Stomach smooth muscle (tissue), 2 donors: ENCODE data around the gene APOC3.

Source experiments
- H3K27ac ChIP-seq: one replicate; pipeline ENCODE4 v1.7.0; 2013; ENCODE audit warnings: mild to moderate bottlenecking, low read length, inconsistent platforms
- H3K27me3 ChIP-seq, 2 donors: one replicate each; pipeline ENCODE4 v1.7.0; 2013; ENCODE audit warnings: low read length in 2 of 2; ENCODE audit not compliant: insufficient read depth in 2 of 2, control insufficient read depth in 1 of 2
- H3K36me3 ChIP-seq, 2 donors: one replicate each; pipeline ENCODE4 v1.7.0; 2013; ENCODE audit warnings: low read length in 2 of 2; ENCODE audit not compliant: control insufficient read depth in 2 of 2, insufficient read depth in 2 of 2
- H3K4me1 ChIP-seq: one replicate; pipeline ENCODE4 v1.7.0; 2013; ENCODE audit warnings: low read length; ENCODE audit not compliant: control insufficient read depth, insufficient read depth
- H3K4me3 ChIP-seq, 2 donors: one replicate each; pipeline ENCODE4 v1.7.0; 2013; ENCODE audit warnings: low read length in 2 of 2
- H3K9ac ChIP-seq, 2 donors: one replicate each; pipeline ENCODE4 v1.7.0; 2013; ENCODE audit warnings: low read length in 2 of 2, mild to moderate bottlenecking in 1 of 2
- H3K9me3 ChIP-seq, 2 donors: one replicate each; pipeline ENCODE4 v1.7.0; 2013; ENCODE audit warnings: low read length in 2 of 2; ENCODE audit not compliant: control insufficient read depth in 2 of 2
- donor health status: healthy.
- donor health status: Pancreatic carcinoma.

APOC3 gene

DNA sequence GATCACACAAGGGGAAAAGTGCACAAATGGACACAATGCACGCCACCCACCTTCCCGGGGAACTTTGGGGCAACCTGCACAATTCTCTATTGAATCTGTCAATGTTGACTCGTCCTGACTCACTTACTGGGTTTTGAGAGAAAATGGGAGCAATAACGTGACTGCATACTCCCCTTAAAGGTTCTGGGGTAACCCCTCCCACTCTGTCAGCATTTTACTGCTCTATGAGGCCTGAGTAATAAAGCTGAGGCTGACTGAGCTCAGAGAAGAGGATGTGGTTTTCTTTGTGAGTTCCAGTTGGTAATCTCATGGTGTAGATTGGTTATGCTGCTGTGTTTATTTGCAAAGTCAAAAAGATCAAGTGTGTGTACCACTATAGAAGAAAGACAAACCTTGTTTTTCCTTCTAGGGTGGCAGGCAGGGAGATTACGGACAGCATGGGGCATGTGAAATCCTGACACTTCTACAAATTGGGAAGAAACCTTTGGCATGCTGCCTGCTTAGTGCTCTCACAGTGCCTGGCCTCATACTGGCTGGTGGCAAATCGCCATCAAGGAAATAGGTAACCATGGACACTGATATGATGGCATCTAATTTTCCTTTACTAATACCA, 23.9 kb downstream of the APOC3 start:
- Histone ChIP-seq H3K9me3 (no peaks in the 10 kb centered on the region), H3K4me1 (no peaks in the 10 kb centered on the region), H3K36me3 (peaks cover 18 to 28% of the 10 kb centered on the region in 2 donors), H3K27me3 (no peaks in the 10 kb centered on the region), H3K27ac (no peak overlapping the region), H3K4me3 (no peak overlapping the region), H3K9ac (no peak overlapping the region)

GRCh38 chr11:116855413-116855812, 25.7 kb downstream of the APOC3 start:
- H3K4me3 ChIP-seq: no peak overlapping the region
- peaks cover 24 to 38% of the 10 kb centered on the region in 2 donors for H3K36me3 ChIP-seq
- H3K27ac ChIP-seq: no peak overlapping the region

GRCh38 chr11:116856423-116856822, 26.7 kb downstream of the APOC3 start:
- Histone ChIP-seq H3K9me3 (no peaks in the 10 kb centered on the region), H3K4me1 (no peaks in the 10 kb centered on the region), H3K4me3 (no peak overlapping the region), H3K27ac (no peak overlapping the region), H3K27me3 (no peaks in the 10 kb centered on the region), H3K36me3 (peaks cover 29 to 47% of the 10 kb centered on the region in 2 donors), H3K9ac (no peak overlapping the region)

More at GRCh38 chr11:116855413-116855812, 25.7 kb downstream of the APOC3 start:
- no peaks in the 10 kb centered on the region for H3K9me3 ChIP-seq
- H3K27me3 ChIP-seq: no peaks in the 10 kb centered on the region
- H3K9ac ChIP-seq: no peak overlapping the region
- H3K4me1 ChIP-seq: no peaks in the 10 kb centered on the region

GRCh38 chr11:116857316-116857715, 27.6 kb downstream of the APOC3 start:
- Histone ChIP-seq H3K27me3 (no peaks in the 10 kb centered on the region), H3K9me3 (no peaks in the 10 kb centered on the region), H3K27ac (no peak overlapping the region), H3K4me1 (no peaks in the 10 kb centered on the region), H3K4me3 (no peak overlapping the region), H3K9ac (no peak overlapping the region), H3K36me3 (peaks cover 38 to 51% of the 10 kb centered on the region in 2 donors)

DNA sequence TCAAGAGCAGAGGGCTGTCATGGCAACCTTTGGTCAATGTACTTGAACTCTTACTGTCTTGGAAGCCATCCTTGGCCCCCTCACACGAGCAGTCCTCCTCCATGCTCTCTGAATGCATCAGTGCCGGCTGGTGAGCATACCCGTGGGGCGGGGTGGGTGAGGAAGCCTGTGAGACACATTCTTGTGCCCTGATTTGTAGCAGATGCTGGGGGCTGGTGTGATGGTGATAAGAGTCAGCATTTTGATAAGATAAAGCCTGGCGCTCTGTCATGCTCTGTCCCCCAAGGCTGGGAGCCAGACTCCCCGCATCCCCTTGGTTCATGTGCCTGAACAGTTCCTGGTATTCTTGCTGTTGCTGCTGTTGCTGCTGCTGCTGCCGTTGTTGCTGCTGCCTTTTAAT, 28.2 kb downstream of the APOC3 start:
- Histone ChIP-seq H3K4me1 (no peaks in the 10 kb centered on the region), H3K36me3 (peaks cover 38 to 56% of the 10 kb centered on the region in 2 donors), H3K9ac (no peak overlapping the region), H3K27me3 (no peaks in the 10 kb centered on the region), H3K27ac (no peak overlapping the region), H3K9me3 (no peaks in the 10 kb centered on the region), H3K4me3 (no peak overlapping the region)

GRCh38 chr11:116859175-116859574, 29.5 kb downstream of the APOC3 start:
- Histone ChIP-seq H3K27me3 (no peaks in the 10 kb centered on the region), H3K9ac (no peak overlapping the region), H3K4me3 (no peak overlapping the region), H3K27ac (no peak overlapping the region), H3K4me1 (no peaks in the 10 kb centered on the region), H3K9me3 (no peaks in the 10 kb centered on the region), H3K36me3 (peaks cover 36 to 63% of the 10 kb centered on the region in 2 donors)

DNA sequence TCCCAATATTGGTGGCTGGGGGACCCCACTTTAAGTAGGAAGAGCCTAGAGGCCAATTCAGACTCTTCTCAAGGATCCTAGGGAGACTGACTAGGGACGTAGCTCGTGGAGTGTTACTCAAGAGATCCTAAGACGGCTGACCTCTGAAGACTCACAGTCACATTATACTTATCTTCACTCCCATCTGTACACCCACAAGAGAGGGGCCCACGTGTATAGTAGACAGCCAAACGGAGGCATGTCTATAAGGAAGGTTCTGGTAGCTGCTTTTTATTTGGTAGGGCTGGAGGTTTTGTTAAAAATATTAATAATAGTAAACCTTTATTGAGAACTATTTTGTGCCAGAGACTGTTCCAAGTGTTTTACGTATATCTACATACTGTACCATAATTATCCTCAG, 30.6 kb downstream of the APOC3 start:
- Histone ChIP-seq H3K27ac (no peak overlapping the region), H3K9ac (no peak overlapping the region), H3K4me1 (no peaks in the 10 kb centered on the region), H3K9me3 (no peaks in the 10 kb centered on the region), H3K4me3 (no peak overlapping the region), H3K27me3 (no peaks in the 10 kb centered on the region), H3K36me3 (peaks cover 42 to 67% of the 10 kb centered on the region in 2 donors)

GRCh38 chr11:116861539-116861938, 31.8 kb downstream of the APOC3 start:
- Histone ChIP-seq H3K4me3 (no peak overlapping the region), H3K9ac (no peak overlapping the region), H3K27ac (no peak overlapping the region), H3K4me1 (no peaks in the 10 kb centered on the region), H3K36me3 (peaks cover 42 to 70% of the 10 kb centered on the region in 2 donors), H3K27me3 (no peaks in the 10 kb centered on the region), H3K9me3 (no peaks in the 10 kb centered on the region)

GRCh38 chr11:116862185-116862584, 32.5 kb downstream of the APOC3 start:
- H3K4me1 ChIP-seq: no peaks in the 10 kb centered on the region
- H3K9ac ChIP-seq: no peak overlapping the region
- H3K27me3 ChIP-seq: no peaks in the 10 kb centered on the region
- H3K9me3 ChIP-seq: no peaks in the 10 kb centered on the region
- no peak overlapping the region for H3K27ac ChIP-seq
- H3K36me3 ChIP-seq: peaks cover 45 to 74% of the 10 kb centered on the region in 2 donors
- no peak overlapping the region for H3K4me3 ChIP-seq

DNA sequence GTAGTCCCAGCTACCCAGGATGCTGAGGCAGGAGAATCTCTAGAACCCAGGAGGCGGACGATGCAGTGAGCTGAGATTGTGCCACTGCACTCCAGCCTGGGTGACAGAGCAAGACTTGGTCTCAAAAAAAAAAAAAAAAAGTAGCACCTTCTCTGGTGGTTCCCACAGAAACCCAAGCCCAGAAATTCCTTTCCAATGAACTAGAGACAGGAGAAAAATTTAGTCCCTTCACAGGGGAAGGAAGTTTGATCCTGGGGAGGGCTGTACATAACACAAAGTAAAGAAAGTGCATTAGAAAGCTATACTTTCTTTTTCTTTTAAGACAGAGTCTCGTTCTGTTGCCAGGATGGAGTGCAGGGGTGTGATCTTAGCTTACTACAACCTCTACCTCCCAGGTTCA, 33.2 kb downstream of the APOC3 start:
- H3K4me3 ChIP-seq: no peak overlapping the region
- no peak overlapping the region for H3K27ac ChIP-seq
- peaks cover 5% of the 10 kb centered on the region for H3K4me1 ChIP-seq
- no peak overlapping the region for H3K9ac ChIP-seq
- H3K9me3 ChIP-seq: no peaks in the 10 kb centered on the region
- H3K27me3 ChIP-seq: no peaks in the 10 kb centered on the region
- H3K36me3 ChIP-seq: peaks cover 46 to 75% of the 10 kb centered on the region in 2 donors

- H3K4me1 ChIP-seq: peaks cover 6% of the 10 kb centered on the region
- H3K36me3 ChIP-seq: peaks cover 41 to 66% of the 10 kb centered on the region in 2 donors
- H3K4me3 ChIP-seq: no peak overlapping the region
- H3K9me3 ChIP-seq: no peaks in the 10 kb centered on the region
- H3K27ac ChIP-seq: no peak overlapping the region
- H3K9ac ChIP-seq: no peak overlapping the region
- no peaks in the 10 kb centered on the region for H3K27me3 ChIP-seq
Observed at GRCh38 chr11:116864531-116864930, 34.8 kb downstream of the APOC3 start.
